ENCODE measurements around the gene CPEB3. TPM values are rescaled to one million over a fixed set of nuclear protein-coding genes. Genes with fewer than 3 reads are reported as not detected.

CPEB3 gene
- polyA plus RNA-seq, 2 of the 4 experiments (the other 2 are of a cell fraction): 0.37 to 0.41 TPM

- Histone ChIP-seq H3K9me3 (peaks cover 9% of the 10 kb centered on the region; the same call in 2 of the 3 replicates), H3K27ac (no peak overlapping the region), H3K4me2 (no peak overlapping the region), H3K4me3 (no peak overlapping the region), H3K4me1 (no peaks in the 10 kb centered on the region)
- FAIRE-seq: no peak
- TF ChIP-seq ZC3H11A (IDR thresholded peaks at IDR 0.05) (no peak), BCL3 (IDR thresholded peaks at IDR 0.05) (no peak), JUNB (IDR thresholded peaks at IDR 0.05) (no peak), RNF2 (IDR thresholded peaks at IDR 0.05; ENCODE audit: borderline replicate concordance, low read depth) (no peak), MAX (IDR thresholded peaks at IDR 0.05) (no peak), HOXB5 (CRISPR knock-in tag; IDR thresholded peaks at IDR 0.05) (no peak), MAZ (IDR thresholded peaks at IDR 0.05; ENCODE audit: borderline replicate concordance, low read depth, low read length) (no peak), EHF (CRISPR knock-in tag; IDR thresholded peaks at IDR 0.05) (no peak)
- POLR2A ChIA-PET: no interaction called here
- DNase-seq (ENCODE audit: low read depth in 1 of 2, low spot score in 1 of 2): no peak
- CTCF ChIA-PET: no interaction called here
- WGBS (ENCODE audit: missing lambda C conversion rate): 63% methylated on average over 5 of the region's 5 CpGs
- no peak for ATAC-seq
Measured at GRCh38 chr10:92164036-92164696, 126.7 kb downstream of the CPEB3 start.

GRCh38 chr10:92162541-92162940, 128.3 kb downstream of the CPEB3 start:
- FAIRE-seq: no peak
- H3K4me1 ChIP-seq: no peaks in the 10 kb centered on the region
- WGBS (ENCODE audit: missing lambda C conversion rate): 90% methylated on average over 2 of the region's 2 CpGs
- TF ChIP-seq SREBF2 (IDR thresholded peaks at IDR 0.05) (no peak), KDM5A (IDR thresholded peaks at IDR 0.05) (no peak), TFCP2L1 (CRISPR knock-in tag; IDR thresholded peaks at IDR 0.05) (no peak), MAFK (IDR thresholded peaks at IDR 0.05; ENCODE audit: partially characterized antibody) (no peak), HOXB5 (CRISPR knock-in tag; IDR thresholded peaks at IDR 0.05) (no peak), HMGXB4 (CRISPR knock-in tag; IDR thresholded peaks at IDR 0.05; ENCODE audit: borderline replicate concordance) (no peak), MYC (IDR thresholded peaks at IDR 0.05; ENCODE audit: borderline replicate concordance, low read length) (no peak), CHD4 (IDR thresholded peaks at IDR 0.05; ENCODE audit: borderline replicate concordance) (no peak), SMC3 (IDR thresholded peaks at IDR 0.05) (no peak), PBX3 (IDR thresholded peaks at IDR 0.05) (no peak), JUN (IDR thresholded peaks at IDR 0.05) (no peak), CBX8 (IDR thresholded peaks at IDR 0.05) (no peak), BHLHE40 (IDR thresholded peaks at IDR 0.05; ENCODE audit: low read depth, low read length) (no peak), ZNF302 (CRISPR knock-in tag; IDR thresholded peaks at IDR 0.05) (no peak), MAX (IDR thresholded peaks at IDR 0.05) (no peak), CEBPB (IDR thresholded peaks at IDR 0.05) (no peak), PHF8 (IDR thresholded peaks at IDR 0.05; ENCODE audit: borderline replicate concordance, low read depth) (no peak), NPAS2 (CRISPR knock-in tag; IDR thresholded peaks at IDR 0.05; ENCODE audit: borderline replicate concordance) (no peak), EHMT2 (IDR thresholded peaks at IDR 0.05; ENCODE audit: low read depth) (no peak)
- no peak for DNase-seq (ENCODE audit: low read depth in 1 of 2, low spot score in 1 of 2)
- H3K27ac ChIP-seq: no peak overlapping the region
- CTCF ChIA-PET: no interaction called here
- peaks cover 9% of the 10 kb centered on the region; the same call in 2 of the 3 replicates for H3K9me3 ChIP-seq
- POLR2A ChIA-PET: no interaction called here
- no peak for ATAC-seq
- no peak overlapping the region for H3K4me3 ChIP-seq
- H3K4me2 ChIP-seq: no peak overlapping the region
